Esophagus (tissue), 2 donors: ENCODE data around the gene MRPS26. TPM values are rescaled to one million over a fixed set of nuclear protein-coding genes. Genes with fewer than 3 reads are reported as not detected.

Experiments
- H3K27ac ChIP-seq, 2 donors: one replicate each; pipeline ENCODE4 v1.5.1; 2013; ENCODE audit warnings: low read depth in 2 of 2, mild to moderate bottlenecking in 2 of 2, inconsistent platforms in 1 of 2, low read length in 1 of 2, moderate library complexity in 1 of 2
- H3K27me3 ChIP-seq, 2 donors: one replicate each; pipeline ENCODE4 v1.6.1; 2013; ENCODE audit warnings: low read length in 2 of 2, control low read depth in 1 of 2, mild to moderate bottlenecking in 1 of 2; ENCODE audit not compliant: insufficient read depth in 2 of 2, control insufficient read depth in 1 of 2
- H3K36me3 ChIP-seq, 2 donors: one replicate each; pipeline ENCODE4 v1.6.1; 2013; ENCODE audit warnings: low read length in 1 of 2; ENCODE audit not compliant: control insufficient read depth in 2 of 2, insufficient read depth in 2 of 2
- H3K4me1 ChIP-seq, 2 donors: one replicate each; pipeline ENCODE4 v1.6.1; 2013; ENCODE audit warnings: low read length in 1 of 2; ENCODE audit not compliant: control insufficient read depth in 2 of 2, insufficient read depth in 2 of 2
- H3K4me3 ChIP-seq, 2 donors: one replicate each; pipeline ENCODE4 v1.5.1; 2013; ENCODE audit warnings: low read length in 2 of 2, mild to moderate bottlenecking in 2 of 2, low read depth in 1 of 2, moderate library complexity in 1 of 2
- H3K9me3 ChIP-seq, 2 donors: one replicate each; pipeline ENCODE4 v1.6.1; 2013; ENCODE audit warnings: mild to moderate bottlenecking in 2 of 2, low read depth in 1 of 2, low read length in 1 of 2, moderate library complexity in 1 of 2; ENCODE audit not compliant: control insufficient read depth in 2 of 2, insufficient read depth in 1 of 2
- WGBS, 2 donors: extraction: QIAGEN DNeasy Blood & Tissue Kit; methylation state at CpG; one replicate each; pipeline ENCODE4 v1.1.7; 2013; 5-methylcytosine and 5-hydroxymethylcytosine counted together
- polyA plus RNA-seq, 2 donors: library from polyadenylated mRNA; stranded (reverse); fragments of 200-250 nt; gene quantifications; one replicate each; pipeline ENCODE4 v1.2.3, GENCODE V29; 2013
- donor health status: healthy with polysubstance abuse.
- donor health status: Bipolar disorder and iron deficiency.

MRPS26 gene
- 10 to 100 TPM; 57.2 to 67.1 TPM for polyA plus RNA-seq

DNA sequence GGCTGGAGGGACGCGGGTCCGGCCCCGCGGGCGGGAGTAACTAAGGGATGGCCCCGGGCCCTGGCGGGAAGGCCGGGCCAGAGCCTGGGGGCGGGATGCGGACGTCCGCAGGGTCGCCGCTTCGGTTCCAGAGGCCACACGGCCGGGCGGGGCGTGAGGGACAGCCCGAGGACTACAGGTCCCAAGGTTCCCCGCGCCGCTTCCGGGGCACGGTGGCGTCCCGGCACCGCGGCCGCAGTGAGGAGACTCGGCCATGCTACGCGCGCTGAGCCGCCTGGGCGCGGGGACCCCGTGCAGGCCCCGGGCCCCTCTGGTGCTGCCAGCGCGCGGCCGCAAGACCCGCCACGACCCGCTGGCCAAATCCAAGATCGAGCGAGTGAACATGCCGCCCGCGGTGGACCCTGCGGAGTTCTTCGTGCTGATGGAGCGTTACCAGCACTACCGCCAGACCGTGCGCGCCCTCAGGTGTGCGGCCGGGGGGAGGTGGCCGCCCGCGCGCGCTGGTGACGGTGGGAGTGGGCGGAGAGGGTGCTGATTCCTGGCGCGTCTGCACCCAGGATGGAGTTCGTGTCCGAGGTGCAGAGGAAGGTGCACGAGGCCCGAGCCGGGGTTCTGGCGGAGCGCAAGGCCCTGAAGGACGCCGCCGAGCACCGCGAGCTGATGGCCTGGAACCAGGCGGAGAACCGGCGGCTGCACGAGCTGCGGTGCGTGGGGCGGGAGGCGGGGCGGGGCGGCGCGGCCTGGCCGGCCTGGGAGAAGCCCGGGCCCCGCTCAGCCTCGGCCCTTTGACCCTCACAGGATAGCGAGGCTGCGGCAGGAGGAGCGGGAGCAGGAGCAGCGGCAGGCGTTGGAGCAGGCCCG is at the start of gene MRPS26:
TSS of gene MRPS26 (plus strand) at position 237 of the 861 bp plus-strand sequence. CDS start at position 254, 17 bp downstream.
- peaks cover 0 to 4% of the 10 kb centered on the region in 2 donors for H3K4me1 ChIP-seq
- H3K4me3 ChIP-seq: peak within 1 kb of the TSS; percentile 84 to 93
- WGBS, 2 donors: 0% methylated on average over 85 to 104 of the region's 104 CpGs
- H3K9me3 ChIP-seq: no peaks in the 10 kb centered on the region
- peak within 1 kb of the TSS; percentile 86 to 91 for H3K27ac ChIP-seq
- peaks cover 0 to 13% of the 10 kb centered on the region in 2 donors for H3K36me3 ChIP-seq
- H3K27me3 ChIP-seq: no peaks in the 10 kb centered on the region

DNA sequence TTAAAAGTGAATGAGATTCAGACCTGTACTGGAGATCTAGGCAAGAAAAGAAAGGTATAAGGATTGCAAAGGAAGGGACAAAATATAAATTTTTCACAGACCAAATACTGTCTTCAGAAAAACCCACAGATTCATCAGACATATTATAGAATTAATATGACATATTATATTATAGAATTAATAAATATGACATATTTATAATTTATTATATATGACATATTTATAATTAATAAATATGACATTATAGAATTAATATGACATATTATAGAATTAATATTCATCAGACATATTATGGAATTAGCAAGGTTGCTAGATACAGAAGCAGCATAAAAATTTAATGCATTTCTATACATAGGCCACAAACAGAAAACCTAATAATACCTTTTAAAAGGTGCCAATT is 47.1 kb upstream of the MRPS26 start:
- no peak overlapping the region for H3K27ac ChIP-seq
- no peak overlapping the region for H3K4me3 ChIP-seq
- no peaks in the 10 kb centered on the region for H3K9me3 ChIP-seq
- no peaks in the 10 kb centered on the region for H3K27me3 ChIP-seq
- H3K4me1 ChIP-seq: no peaks in the 10 kb centered on the region
- peaks cover 0 to 7% of the 10 kb centered on the region in 2 donors for H3K36me3 ChIP-seq

DNA sequence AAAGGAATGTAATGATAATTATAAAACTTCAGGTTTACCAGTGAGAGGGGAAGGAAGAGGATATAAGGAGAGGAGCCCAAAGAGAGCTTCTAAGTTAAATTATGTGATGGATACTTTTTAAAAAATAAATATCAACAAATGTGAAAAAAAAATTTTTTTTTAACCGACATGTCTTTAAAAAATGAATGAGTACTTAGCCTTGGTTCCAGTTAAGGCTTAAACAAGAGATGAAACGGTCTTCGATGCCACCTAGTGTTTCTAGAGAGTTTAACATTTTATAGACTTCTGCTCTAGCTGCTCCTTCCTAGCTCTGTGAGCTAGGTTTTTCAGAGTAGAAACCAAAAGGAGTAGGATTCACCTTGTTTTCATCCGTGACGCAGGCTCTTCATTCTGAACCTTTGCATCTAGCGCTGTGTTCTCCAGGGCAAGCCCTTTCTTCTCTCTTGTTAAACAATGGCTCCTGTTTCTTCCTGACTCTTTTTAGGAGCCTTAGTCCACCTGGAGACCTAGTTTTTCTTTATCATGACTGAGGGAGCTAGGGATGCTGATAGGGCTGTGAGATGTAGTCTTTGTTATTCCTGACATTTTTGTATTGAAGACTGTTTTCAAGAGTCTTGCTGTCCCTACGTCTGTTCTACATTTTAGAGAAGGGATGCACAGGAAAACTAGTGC is 44.9 kb upstream of the MRPS26 start:
- 40 to 42% methylated on average over 7 of the region's 7 CpGs for WGBS, 2 donors
- H3K4me3 ChIP-seq: no peak overlapping the region
- no peaks in the 10 kb centered on the region for H3K27me3 ChIP-seq
- H3K4me1 ChIP-seq: no peaks in the 10 kb centered on the region
- H3K36me3 ChIP-seq: peaks cover 0 to 4% of the 10 kb centered on the region in 2 donors
- H3K9me3 ChIP-seq: no peaks in the 10 kb centered on the region
- H3K27ac ChIP-seq: no peak overlapping the region

DNA sequence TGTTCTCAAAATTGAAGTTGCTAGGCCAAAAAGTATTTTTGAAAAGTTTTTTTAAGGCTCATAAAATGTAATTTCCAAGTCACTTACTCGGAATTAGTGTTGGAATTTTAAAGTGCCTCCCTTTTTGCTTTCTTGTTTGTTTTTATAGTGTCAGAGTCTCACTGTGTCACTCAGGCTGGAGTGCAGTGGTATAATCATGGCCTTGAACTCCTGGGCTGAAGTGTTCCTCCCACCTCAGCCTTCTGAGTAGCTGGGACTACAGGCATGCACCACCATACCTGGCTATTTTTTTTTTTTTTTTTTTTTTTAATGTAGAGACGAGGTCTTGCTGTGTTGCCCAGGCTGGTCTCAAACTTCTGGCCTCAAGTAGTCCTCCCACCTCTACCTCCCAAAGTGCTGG is 42.4 kb upstream of the MRPS26 start:
- 85 to 87% methylated on average over 2 of the region's 2 CpGs for WGBS, 2 donors
- Histone ChIP-seq H3K4me3 (no peak overlapping the region), H3K9me3 (no peaks in the 10 kb centered on the region), H3K27me3 (no peaks in the 10 kb centered on the region), H3K27ac (no peak overlapping the region), H3K36me3 (peaks cover 0 to 4% of the 10 kb centered on the region in 2 donors), H3K4me1 (no peaks in the 10 kb centered on the region)

DNA sequence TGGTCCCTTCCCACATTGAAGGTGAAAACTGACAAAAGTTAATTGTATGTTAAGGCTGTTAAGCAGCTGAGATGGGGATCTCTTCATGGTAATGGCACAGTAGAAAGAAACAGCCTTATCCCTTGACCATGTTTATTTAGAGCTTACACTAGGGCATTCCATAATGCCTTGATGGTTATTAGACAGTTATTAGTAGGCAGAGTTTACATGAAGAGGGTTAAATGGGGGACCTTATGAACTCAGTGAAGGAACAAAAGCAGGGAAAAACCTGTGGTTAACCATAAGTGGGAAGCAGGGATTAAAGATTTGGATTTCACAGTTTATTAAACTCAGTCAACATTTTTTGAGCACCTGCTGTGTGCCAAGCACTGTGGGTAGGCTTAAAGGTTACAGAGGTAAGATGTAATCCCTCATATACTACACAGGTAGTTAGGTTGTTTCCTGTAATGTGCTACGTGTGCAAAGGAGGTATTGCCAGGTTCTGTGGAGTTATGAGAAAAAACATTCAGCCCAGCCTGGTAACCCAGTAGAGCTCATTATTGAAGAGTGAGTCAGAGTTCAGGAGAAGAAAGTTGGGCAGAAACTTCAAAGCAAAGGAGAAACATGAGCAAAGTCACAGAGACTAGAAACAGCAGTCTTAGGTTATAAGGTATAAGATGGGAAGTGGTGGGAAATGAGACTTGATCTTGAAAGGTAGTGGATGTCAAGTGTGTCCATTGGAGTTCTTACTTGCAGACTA is 34.7 kb upstream of the MRPS26 start:
- no peaks in the 10 kb centered on the region for H3K9me3 ChIP-seq
- H3K4me1 ChIP-seq: no peaks in the 10 kb centered on the region
- H3K36me3 ChIP-seq: peaks cover 2 to 7% of the 10 kb centered on the region in 2 donors
- 43 to 44% methylated on average over 1 of the region's 1 CpG for WGBS, 2 donors
- no peak overlapping the region for H3K27ac ChIP-seq
- H3K27me3 ChIP-seq: no peaks in the 10 kb centered on the region
- H3K4me3 ChIP-seq: no peak overlapping the region

DNA sequence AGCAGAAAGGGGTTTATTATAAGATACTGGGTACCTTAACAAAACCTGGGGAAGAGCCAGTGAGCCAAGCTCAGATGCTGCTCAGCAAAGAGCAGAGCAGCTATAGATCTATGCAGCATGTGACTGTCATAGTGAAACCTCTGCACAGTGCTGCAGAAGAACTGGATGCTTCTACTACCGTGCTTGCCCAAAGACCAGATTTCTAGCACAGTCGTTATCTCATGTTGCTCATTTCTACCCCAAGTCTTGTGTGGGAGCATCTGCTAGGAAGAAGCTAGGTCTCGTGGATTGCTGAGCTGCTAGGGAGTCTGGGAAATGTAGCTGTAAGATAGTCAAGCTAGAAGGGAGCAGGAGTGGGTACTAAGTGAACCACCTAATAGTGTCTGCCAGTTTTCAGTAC is 34.1 kb upstream of the MRPS26 start:
- no peak overlapping the region for H3K4me3 ChIP-seq
- peaks cover 2 to 7% of the 10 kb centered on the region in 2 donors for H3K36me3 ChIP-seq
- H3K27me3 ChIP-seq: no peaks in the 10 kb centered on the region
- no peaks in the 10 kb centered on the region for H3K4me1 ChIP-seq
- 79 to 90% methylated on average over 3 of the region's 3 CpGs for WGBS, 2 donors
- H3K27ac ChIP-seq: no peak overlapping the region
- no peaks in the 10 kb centered on the region for H3K9me3 ChIP-seq

DNA sequence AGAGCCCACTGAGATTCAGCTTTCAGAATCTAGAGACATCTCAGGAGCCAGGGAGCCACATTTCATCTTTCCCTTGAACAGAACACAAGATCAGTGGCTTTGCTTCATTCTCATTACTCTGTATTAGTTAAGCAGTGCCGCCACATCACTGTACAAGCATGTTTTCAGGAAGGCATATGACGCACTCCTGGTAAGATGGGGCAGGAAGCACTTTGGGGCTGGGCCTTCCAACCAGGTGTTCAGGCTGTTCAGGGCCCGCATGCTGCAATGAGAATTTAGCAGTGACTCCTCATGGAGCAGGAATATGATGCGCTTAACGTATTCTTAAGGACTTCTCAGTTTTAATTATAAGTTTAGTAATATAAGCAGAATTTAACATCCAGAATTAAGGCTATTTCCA is 32.1 kb upstream of the MRPS26 start:
- peaks cover 2 to 7% of the 10 kb centered on the region in 2 donors for H3K36me3 ChIP-seq
- 97 to 99% methylated on average over 5 of the region's 5 CpGs for WGBS, 2 donors
- no peaks in the 10 kb centered on the region for H3K27me3 ChIP-seq
- no peak overlapping the region for H3K4me3 ChIP-seq
- no peaks in the 10 kb centered on the region for H3K9me3 ChIP-seq
- H3K27ac ChIP-seq: no peak overlapping the region
- H3K4me1 ChIP-seq: no peaks in the 10 kb centered on the region

DNA sequence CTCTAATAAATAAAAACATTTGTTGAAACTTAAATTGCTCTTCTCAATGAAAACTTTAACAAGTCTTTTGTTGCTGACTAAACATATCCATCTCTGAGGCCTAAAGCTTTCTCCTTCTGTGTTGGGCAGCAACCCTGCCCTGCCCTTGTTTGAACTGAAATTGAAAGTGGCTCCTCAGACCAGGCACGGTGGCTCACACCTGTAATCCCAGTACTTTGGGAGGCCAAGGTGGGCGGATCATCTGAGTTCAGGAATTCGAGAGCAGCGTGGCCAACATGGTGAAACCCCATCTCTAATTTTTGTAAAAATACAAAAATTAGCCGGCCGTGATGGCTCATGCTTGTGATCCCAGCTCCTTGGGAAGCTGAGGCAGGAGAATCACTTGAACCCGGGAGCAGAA is 31.7 kb upstream of the MRPS26 start:
- Histone ChIP-seq H3K4me3 (no peak overlapping the region), H3K36me3 (peaks cover 2 to 7% of the 10 kb centered on the region in 2 donors), H3K4me1 (no peaks in the 10 kb centered on the region), H3K27me3 (no peaks in the 10 kb centered on the region), H3K9me3 (no peaks in the 10 kb centered on the region), H3K27ac (no peak overlapping the region)
- WGBS, 2 donors: 95 to 96% methylated on average over 7 of the region's 7 CpGs

DNA sequence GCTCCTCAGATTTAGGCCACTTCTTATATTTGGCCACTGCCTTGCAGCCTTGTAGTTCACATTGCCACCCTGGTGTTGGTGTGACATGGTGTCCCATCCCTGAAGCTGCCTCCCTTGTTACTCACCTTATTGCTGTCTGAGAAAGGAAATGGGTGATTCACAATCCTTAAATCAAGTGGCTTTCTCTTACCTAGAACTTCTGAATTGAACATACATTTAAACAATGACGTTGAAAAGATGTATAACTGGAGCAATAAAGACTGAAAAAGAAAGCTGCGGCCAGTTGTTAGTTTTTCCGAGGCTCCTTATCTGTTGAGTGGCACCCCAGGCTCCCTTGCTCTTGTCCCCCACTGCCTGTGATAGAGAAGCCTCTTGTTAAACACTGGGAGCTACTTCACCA is 31.2 kb upstream of the MRPS26 start:
- H3K36me3 ChIP-seq: peaks cover 1 to 5% of the 10 kb centered on the region in 2 donors
- H3K4me3 ChIP-seq: no peak overlapping the region
- WGBS, 2 donors: 88 to 90% methylated on average over 3 of the region's 3 CpGs
- H3K27ac ChIP-seq: no peak overlapping the region
- no peaks in the 10 kb centered on the region for H3K27me3 ChIP-seq
- H3K9me3 ChIP-seq: no peaks in the 10 kb centered on the region
- no peaks in the 10 kb centered on the region for H3K4me1 ChIP-seq
